NCI-H1694 (cell line): ENCODE measurements around the gene ARHGAP27.
"Not testable (repeated sequence)": the region's sequence is repeated elsewhere in the genome, so short reads cannot be mapped to it uniquely, and the experiment has no call there.

Experiments
- DNase-seq: peaks from one replicate; lab custom pipeline; 2025; lab: John Stamatoyannopoulos, UW

The ARHGAP27 gene

GRCh38 chr17:45446872-45447625 lies 14.4 kb upstream of the ARHGAP27 start:
- not testable (repeated sequence) for DNase-seq

DNA sequence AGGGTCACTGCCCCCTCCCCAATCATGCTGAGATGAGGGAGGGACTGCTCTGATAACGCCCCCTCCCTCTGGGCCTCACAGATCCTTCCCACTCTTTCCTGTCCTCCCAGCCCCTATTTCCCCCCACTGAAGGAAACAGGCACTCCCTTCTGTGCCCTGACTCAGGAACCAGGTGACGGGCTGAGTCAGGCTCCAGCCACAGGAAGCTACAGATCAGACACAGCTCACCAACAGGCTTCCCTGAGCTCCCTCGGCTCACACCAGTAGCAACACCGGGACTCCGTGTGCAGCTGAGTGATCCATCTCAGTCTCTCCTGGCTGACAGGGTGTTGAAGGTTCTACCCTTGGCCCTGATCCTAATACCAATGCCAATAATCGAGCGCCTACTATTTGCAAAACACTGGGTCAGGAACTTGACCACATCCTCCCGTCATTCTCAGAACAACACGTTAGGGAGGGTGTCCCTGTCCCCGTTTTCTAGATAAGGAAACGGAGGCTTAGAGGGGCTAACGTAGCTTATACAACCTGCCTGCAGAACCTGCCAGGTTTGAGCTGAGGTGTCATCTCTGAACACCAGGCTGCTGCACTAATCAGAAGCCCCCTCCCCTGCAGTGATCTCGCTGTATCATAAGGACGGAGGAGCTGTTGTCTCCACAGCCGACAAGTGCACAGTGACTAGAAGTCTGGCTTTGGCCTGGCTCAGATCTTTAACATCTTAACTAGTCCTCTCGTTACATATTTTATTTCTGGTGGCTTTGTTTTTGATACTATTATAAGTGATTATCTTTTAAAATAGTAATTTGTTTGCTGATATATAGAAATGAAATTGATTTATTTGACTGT lies 13.5 kb upstream of the ARHGAP27 start:
- DNase-seq = not testable (repeated sequence)

GRCh38 chr17:45444856-45445820 lies 12.5 kb upstream of the ARHGAP27 start:
- DNase-seq = not testable (repeated sequence)

DNA sequence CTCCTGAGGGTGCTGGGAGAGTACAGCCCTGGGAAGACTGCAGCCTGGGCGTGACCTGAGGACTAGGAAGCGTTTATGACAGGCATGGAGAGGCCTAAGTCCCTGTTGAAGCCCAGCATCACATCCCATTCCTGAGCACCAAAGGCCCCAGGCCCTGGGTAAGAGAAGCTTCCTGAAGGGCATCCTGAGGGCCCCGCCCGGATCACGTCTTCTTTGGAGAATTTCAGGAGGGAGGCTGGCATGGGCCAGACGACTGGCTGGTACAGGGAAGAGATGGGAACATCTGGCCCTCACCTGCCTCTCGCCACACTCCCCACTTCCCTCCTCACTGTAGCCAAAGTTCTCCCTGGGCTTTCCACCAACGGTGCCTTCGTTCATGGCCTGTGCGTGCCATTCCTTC lies 11.6 kb upstream of the ARHGAP27 start:
- DNase-seq = not testable (repeated sequence)

GRCh38 chr17:45443371-45444260 lies 10.9 kb upstream of the ARHGAP27 start:
- DNase-seq = not testable (repeated sequence)

- no peak for DNase-seq
Observed at GRCh38 chr17:45441526-45442310, 9.0 kb upstream of the ARHGAP27 start.

DNA sequence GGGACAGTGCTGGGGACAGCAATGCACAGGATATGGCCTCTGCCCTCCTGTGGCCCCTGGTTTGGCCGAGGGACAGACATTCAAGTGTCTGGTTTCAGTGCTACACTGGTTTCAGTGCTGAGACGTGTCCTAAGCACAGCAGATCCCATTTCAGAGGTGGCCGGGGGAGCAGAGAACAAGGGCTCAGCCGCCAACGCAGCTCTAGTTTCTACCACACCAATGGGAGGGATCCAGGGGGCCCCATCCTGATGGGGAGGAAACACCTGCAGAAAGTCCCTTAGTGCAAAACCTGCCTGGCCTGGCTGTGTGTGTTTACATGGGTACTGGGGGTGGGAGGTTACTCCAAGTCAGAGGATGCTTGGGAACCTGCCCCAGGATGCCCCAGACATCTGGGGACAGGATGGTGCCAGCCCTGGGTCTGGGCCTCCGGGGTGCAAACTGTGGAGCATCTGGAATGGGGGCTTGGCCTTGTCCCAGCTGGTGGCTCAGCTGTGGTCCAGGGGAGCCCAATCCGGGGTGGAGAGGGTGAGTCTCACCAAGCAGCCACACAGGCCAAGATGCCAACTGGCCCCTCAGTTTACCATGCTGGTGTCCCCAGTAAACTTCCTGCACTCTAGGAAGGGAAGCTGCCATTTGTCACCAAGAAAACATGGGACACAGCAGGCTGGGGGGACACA lies 8.3 kb upstream of the ARHGAP27 start:
- not testable (repeated sequence) for DNase-seq

GRCh38 chr17:45440161-45440778 lies 7.6 kb upstream of the ARHGAP27 start:
- DNase-seq = no peak

DNA sequence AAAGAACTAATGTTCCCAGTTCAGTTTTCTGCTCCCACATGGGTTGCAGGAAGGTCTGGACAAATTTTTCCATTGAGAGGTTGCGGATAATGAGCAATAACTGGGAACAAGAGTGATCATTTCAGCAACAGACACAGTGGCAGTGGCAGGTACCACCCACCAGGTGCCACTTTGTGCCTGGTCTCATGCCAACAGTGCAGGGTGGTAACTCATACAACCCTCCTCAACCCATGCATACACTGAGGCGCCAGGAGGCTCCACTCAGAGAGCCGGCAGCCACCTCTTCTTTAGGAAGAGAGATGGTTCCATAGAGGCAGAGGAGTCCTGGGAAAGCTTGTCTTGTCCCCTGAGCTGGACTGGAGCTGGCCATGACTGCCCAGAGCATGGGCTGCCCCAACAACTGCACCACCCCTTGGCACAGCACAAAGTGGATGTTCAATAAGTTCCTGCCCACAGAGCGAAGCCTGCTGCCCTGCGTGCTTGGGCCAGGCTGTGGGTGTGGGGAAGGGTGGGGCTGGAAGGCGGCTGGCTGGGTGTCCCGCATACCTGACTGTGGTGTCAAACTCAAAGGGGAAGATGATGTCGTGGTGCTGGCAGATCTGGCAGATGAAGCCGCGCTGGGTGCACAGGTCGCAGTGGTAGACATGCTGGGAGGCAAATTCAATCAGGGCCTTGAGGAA lies 6.4 kb upstream of the ARHGAP27 start:
- DNase-seq = no peak

DNA sequence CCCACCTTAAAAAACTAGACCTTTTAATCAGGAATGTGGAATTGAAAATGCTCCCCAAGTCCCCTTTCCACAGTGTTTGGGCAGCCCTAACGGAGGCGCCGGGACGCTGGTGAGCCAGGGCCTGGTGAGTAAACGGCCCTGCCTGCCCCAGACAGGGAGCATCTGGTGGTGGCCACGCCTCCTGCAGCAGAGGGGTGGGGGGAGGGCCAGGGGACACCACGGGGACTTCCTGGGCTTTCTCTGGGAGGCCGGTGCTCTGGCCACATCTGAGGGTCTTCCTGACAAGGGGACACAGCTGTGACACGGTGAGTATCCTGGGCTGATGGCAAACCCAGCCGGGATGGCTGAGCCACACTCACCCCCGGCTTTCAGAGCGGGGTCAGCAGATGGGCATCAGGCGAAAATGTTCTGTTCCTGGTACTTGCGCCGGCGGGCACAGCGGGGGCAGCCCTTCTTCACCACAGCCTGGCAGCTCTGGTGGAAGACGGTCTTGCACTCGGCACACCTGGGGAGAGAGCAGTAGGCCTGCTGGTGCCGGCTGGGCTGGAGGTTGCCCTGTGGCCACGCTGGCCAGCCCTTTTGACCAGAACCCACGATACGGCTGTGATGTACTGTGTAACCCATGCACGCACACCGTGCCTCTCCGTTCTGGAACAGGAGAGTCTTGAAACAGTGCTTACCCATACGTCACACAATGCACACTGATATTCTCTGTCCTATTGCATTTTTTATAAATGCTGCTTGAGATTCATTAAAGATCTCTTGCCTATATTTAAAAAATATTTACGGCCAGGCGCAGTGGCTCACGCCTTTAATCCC lies 5.0 kb upstream of the ARHGAP27 start:
- no peak for DNase-seq

GRCh38 chr17:45436625-45437464 lies 4.2 kb upstream of the ARHGAP27 start:
- DNase-seq = no peak

DNA sequence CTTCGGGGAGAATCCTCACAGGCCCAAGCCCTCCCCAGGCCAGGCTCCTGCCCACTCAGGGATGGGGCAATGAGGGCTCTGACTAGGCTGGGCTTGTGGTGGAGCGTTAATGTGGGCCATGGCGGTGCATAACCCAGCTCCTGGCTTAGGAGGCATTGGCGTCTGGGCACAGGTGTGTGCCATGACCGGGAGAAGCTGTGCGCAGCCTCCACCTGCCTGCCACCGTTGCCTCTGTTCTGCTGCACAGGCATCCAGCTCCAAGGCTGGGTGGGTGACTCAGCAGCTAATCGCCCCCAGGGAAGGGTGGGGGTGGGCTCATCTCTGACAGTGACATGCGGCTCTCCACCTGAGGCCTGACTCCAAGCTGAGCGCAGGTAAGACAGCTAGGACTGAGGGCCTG lies 3.5 kb upstream of the ARHGAP27 start:
- no peak for DNase-seq

- DNase-seq = no peak
Observed at GRCh38 chr17:45435481-45435880, 2.8 kb upstream of the ARHGAP27 start.

DNA sequence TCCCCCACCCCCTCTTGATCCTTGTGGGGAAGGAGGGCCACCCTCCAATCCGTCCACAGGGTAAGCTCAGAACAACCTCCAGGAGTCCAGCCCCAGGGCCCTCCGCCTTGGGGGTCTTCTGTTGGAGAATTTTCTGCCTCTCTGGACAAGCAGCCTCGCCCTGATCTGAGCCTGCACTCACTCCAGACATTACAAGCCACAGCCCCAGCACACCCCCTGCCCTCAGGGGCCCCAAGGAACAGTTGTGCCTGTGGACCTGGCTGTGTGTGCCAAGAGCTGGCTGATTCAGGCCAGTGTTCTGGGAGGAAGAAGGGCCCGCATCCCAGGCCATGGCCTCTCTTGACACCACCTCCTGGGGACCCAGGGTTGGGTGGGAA lies 477 bp upstream of the ARHGAP27 start:
- DNase-seq = no peak

- peak; percentile 36 for DNase-seq
Observed at GRCh38 chr17:45431531-45432404, 902 bp downstream of the ARHGAP27 start.
